NCI-H82 treated with DMSO at 0.1 percent for 48 hours (cell line): Measurements from ENCODE around the gene MMD.
"Not testable (repeated sequence)": the region's sequence is repeated elsewhere in the genome, so short reads cannot be mapped to it uniquely, and the experiment has no call there.

Experiments used
- DNase-seq: peaks from one replicate; lab custom pipeline; 2025; ENCODE audit not compliant: unreplicated experiment; lab: John Stamatoyannopoulos, UW

MMD gene

DNA sequence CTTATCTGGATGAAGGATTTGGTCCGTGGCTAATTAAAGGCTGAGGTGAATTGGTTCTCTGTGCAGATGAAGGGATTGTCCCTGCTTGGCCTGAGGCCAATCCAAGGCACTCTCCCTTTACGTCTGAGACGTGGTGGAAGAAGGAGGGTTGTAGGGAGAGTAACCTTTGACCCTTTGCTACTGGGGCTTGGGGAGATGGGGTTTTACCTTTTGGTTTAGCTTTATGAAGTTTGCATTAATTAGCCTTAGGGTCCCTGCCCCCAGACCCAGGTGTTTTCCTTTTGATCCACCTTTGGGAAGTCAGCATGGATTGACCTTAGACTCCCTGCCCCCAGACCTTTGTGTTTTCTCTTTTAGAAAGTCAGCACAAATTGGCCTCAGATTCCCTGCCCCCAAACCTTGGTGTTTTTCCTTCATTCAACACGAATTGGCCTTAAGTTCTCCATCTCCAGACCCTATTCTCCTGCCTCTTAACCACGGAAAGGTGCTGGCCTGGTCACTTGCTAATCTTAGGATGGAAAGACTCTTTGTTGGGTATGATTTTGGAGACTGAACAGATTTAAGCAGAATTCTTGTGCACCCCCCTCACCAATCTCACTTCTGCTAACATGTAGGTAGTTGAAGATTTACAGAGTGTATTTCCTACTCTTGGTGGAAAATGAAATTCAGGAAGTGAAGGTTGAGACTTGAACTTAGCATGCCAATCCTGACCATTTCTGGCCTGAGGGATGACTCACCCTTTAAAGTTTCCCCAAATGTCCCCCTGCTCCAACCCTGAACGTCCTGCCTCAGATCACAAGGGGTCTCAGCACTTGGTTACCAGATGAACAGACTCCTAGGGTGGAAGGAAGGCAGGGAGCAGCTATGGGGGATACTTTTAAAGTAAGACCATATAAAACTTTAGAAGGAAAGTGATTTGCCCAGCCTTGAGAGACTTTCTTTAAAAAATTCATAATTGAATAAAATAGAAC, 23.1 kb upstream of the MMD start:
- peak; percentile 61 for DNase-seq

DNA sequence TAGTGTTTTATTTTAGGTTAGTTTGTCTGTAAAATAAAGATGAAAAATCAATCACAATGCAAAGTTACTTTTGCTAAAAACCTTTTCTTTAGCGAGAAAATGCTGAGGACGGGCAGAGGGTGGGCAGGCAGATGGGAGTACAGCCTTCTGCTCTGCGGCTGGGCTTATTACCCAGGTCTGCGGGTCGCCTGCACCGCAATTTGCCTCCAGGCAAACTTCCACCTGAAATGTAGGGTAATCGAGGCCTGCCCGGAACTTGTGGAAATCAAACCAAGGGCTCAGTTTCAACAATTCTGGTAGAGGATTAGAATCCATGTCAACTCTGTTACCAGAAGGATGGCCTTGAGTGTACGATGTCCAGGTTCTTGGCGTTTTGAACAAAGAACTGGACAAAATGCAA, 22.3 kb upstream of the MMD start:
- DNase-seq: no peak

DNA sequence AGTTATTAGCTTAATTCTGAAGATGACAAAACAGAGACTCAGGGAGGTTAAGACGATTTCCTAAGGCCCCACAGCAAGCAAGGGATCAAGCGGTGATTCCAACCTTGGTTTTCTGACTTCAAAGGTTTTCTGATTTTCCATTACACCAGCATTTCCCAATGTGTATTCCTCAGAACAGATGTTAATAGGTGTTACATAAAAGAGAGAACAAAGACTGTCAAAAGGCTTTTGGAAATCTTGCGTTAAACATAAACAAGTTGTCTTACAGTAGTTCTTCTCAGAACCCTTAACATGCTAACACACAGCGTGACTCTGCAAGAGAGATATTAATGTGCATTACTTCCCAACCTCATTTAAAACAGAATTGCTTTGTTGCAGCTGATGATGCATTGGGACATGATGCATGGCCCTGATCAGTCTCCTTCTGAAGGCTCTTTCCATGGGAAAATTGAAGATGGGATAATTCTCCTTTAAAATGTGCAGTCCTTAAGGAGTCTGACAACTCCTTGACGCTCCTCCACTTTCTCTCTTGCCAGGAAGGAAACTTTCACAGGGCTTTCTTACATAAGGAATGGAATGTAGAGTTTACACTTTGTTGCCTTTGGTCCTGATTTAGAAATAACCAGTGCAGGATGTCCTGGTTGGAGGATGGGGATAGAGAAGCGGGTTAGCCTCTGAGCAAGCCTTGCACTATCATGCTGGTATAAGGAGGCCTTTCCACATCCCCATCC, 21.5 kb upstream of the MMD start:
- no peak for DNase-seq

GRCh38 chr17:55442462-55442861, 20.8 kb upstream of the MMD start:
- peak; percentile 30 for DNase-seq

DNA sequence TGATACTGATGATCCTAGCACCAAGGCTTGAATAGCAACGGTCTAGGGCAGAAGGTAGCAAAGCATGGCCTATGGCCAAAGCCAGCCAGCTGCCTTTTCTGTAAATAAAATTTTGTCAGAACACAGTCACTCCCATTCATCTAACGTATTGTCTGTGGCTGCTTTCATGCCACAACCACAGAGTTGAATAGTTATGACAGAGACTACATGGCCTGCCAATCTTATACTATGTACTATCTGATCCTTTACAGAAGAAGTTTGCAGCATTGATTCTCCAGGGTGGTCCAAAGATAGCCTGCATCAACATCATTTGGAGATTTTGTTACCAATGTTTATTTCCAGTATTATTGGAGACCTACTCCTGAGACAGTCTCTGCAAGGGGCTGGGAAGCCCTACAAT, 19.9 kb upstream of the MMD start:
- no peak for DNase-seq

GRCh38 chr17:55440391-55440790, 18.8 kb upstream of the MMD start:
- peak; percentile 99 for DNase-seq

DNA sequence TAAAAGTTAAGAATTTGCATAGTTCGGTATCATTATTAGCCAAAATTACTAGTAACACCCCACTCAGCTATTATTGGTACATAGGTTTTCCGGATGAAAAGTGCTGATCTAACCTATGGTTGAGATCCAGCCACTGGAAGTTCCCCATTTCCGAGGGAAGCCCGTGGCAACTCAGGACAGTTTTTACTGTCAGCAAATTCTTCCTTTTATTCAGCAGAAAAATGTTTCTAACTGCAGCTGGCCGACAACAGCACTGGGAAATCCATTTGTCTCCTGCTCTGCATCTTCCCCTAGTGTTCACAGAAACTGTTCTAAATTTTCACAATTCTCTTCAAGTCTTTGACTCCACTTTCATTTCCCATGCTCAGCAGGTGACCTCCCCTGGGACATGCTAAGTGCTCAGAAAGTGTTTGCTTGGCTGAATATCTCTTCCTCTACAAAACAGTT, 15.5 kb upstream of the MMD start:
- no peak for DNase-seq

DNA sequence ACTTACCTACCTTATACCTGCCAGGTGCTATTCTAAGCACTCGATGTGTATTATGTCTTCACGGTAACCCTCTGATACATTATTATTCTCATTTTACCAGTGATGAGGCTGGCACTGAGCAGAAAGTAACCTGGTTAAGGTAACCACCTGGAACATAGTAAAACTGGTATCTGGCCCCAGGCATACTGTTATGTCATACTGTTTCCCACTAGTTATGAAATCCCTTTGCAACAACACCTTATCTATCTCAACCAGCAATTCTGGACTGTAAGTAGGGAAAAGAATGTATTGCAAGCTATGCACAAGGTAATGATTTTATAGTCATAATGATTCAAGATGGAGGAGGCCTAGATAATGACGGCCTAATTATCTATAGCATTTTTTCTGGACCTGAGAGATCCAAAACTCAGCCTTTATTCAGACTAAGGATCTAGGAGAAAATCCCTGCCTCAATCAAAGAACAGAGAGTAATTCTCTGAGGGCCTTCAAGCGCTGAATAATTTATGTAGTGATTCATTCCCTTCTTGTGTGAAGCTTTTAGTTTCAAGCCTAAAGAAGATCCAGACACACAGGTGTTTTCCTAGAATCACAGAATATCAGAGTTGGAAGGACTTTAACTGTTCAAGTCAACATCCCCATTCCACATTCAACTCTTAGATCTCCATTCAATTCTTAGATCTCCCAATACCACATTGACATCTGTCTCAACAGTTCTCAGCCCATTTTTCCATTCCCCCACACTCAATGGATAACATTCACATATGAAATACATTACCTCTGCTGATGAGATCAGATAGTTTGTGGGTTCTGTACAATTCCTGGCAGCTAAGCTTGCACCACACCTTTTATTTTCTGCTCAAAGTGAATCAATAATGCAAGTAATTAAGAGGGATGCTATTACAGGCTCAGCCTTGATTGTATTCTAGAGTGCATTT, 14.9 kb upstream of the MMD start:
- DNase-seq: no peak

GRCh38 chr17:55435408-55435807, 13.8 kb upstream of the MMD start:
- DNase-seq: no peak

DNA sequence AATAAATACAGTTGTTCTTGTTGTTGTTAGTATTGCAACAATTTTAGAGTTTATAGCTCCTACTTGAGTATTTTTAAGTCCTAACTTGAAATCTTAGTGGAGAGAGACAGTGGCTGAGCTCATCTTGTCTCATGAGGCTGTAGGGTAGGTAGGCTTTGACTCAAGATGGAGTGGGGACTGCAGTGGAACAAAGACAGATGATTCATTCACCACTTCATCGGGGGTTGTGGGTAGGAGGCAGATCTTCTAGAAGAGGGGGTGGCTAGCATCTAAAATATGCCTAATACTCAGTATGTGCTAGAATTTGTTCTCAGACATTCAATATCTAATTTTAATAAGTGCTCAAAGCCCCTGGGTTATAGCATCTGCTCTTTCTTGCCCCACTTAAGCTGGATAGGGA, 13.1 kb upstream of the MMD start:
- no peak for DNase-seq

GRCh38 chr17:55433629-55434422, 12.2 kb upstream of the MMD start:
- no peak for DNase-seq

DNA sequence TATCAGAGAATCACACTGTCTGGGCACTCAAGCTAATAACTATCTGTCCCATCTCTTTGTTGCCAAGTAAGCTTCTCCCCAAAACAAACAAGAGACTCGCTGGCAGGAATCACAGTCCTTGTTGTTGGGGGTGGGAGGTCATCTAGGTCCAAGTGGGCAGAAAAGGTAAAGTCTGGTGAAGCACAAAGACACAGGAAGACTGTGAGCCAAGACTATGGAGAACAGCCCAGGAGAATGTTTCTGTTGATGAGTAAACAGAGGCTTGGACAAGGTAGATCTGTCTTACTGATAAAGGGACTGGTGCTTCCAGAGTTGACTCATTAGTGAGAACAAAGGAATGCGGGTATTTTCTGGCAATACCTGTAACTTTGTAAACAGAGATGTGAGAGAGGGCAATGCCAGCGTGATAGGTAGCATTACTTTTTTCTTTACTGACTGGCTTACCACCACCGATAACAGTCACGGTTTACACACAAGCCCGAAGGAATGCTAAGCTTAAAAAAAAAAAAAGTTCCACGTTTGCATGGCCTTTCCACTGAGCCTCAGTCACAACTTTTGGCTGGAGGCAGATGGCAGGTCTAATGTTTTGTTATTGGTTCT, 11.5 kb upstream of the MMD start:
- DNase-seq: no peak

DNA sequence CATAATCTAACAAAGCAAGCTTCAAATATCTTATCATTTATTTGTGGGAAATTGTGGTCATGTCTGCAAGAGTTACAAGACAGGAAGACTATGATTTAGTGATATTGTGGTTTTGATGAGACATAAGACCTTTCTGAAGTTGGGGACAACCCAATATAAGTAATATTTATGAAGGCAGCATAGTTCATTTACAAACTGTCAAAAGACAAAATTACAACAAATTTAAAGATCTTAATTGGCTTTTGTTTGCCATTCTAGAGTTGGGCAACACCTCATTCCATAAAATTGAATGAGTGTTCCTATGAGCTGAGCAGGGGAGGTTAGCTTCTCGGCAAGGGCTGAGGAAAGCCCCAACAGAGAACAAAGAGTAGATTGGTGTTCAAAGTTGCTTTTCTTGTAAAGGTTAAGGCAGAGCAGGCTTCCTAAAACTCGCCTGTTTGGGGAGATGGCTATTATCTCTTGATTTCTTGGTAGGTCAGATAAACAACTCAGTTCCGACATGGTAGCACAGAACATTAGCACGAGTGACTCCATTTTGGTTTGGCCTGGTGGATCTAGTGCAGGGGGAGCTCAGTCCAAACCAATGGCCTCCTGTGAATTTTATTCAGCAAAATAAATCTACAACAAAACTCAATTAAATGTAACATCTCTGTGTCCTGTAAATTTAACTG, 10.9 kb upstream of the MMD start:
- DNase-seq: no peak

GRCh38 chr17:55431914-55432313, 10.3 kb upstream of the MMD start:
- DNase-seq: not testable (repeated sequence)

DNA sequence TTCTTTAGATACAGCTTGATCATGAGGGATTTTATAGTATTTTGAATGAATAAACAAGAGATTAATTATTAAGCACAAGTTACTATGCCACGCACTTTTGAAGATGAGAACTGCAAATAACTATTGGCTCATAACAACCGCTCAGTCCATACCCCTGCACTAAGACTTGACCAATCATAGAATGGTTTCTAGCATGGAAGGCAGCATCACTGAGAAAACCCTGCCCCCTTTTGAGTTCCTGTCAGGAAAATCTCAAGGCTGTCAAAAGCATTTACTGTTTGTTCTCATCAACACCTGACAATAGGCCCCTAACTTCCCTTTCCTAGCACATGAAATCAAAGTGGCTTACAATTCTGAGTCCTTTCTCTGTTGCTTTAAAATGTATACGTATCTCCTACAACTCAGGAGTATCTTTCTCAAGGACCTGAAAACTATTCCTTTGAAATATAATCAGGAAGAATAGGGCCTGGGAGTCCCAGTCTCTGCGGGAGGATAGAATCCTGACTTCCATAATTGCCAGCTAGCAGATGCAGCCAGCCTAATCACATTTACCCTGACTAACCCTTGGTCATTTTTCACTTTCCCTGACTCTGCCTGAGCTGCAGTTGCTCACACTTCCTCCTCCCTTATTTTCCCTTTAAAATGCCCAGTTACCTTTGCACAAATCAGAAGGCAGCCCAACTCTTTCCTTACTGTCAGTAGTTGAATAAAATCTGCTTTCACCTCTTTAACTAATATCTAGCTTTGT, 9.1 kb upstream of the MMD start:
- peak; percentile 87 for DNase-seq

DNA sequence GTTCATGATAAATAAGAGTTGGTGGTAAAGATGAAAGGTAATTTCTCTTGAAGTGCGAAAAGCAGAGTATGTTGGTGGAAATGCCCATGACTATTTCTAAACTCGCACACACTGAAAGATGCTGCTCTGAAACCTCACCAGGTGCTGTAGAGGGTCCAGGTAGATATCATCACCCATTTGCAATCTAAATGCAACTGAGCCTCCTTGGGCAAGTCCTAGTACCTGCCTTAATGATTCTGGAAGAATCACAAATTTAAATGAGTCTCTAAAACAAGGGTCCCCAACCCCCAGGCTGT, 5.9 kb upstream of the MMD start:
- no peak for DNase-seq

- DNase-seq: no peak
Measured at GRCh38 chr17:55426851-55427586, 5.4 kb upstream of the MMD start.

GRCh38 chr17:55424893-55425540, 3.4 kb upstream of the MMD start:
- DNase-seq: no peak
